HG03457 (cell line): Measurements from ENCODE around the gene INSM1.
"Not testable (repeated sequence)": the region's sequence is repeated elsewhere in the genome, so short reads cannot be mapped to it uniquely, and the experiment has no call there.

Experiments used
- ATAC-seq: cut with Tn5 transposase; IDR thresholded peaks from one replicate; pipeline ENCODE4 v1.9.1; 2021; ENCODE audit warnings: moderate number of reproducible peaks; ENCODE audit not compliant: unreplicated experiment

The INSM1 gene, protein sequence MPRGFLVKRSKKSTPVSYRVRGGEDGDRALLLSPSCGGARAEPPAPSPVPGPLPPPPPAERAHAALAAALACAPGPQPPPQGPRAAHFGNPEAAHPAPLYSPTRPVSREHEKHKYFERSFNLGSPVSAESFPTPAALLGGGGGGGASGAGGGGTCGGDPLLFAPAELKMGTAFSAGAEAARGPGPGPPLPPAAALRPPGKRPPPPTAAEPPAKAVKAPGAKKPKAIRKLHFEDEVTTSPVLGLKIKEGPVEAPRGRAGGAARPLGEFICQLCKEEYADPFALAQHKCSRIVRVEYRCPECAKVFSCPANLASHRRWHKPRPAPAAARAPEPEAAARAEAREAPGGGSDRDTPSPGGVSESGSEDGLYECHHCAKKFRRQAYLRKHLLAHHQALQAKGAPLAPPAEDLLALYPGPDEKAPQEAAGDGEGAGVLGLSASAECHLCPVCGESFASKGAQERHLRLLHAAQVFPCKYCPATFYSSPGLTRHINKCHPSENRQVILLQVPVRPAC

GRCh38 chr20:20367575-20368417, at the start of gene INSM1:
Gene INSM1 (plus strand): TSS chr20:20368104. CDS start chr20:20368268, 164 bp downstream.
- no peak for ATAC-seq

- ATAC-seq: no peak
Observed at GRCh38 chr20:20318365-20319161, 49.3 kb upstream of the INSM1 start.

- ATAC-seq: no peak
Observed at GRCh38 chr20:20321134-20321533, 46.8 kb upstream of the INSM1 start.

- ATAC-seq: no peak
Observed at GRCh38 chr20:20321917-20322316, 46.0 kb upstream of the INSM1 start.

GRCh38 chr20:20322912-20323311, 45.0 kb upstream of the INSM1 start:
- no peak for ATAC-seq

DNA sequence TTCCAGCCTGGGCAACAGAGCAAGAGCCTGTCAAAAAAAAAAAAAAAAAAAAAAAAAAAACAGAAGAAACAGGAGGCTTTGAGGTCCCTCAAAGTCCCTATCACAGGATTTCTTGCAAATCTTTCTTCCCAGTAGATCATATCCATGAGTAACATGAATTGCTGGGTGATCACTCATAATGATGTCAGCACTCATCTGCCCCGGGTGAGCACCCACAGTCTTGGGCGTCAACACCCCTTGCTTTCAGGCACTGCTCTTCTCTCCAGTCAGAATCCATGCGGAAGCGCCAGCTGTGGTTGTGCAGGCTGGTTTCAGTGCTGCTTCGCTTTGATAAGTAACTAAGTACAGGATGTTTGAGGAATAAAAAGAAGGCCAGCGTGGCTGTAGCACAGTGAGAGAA, 40.2 kb upstream of the INSM1 start:
- ATAC-seq: no peak

DNA sequence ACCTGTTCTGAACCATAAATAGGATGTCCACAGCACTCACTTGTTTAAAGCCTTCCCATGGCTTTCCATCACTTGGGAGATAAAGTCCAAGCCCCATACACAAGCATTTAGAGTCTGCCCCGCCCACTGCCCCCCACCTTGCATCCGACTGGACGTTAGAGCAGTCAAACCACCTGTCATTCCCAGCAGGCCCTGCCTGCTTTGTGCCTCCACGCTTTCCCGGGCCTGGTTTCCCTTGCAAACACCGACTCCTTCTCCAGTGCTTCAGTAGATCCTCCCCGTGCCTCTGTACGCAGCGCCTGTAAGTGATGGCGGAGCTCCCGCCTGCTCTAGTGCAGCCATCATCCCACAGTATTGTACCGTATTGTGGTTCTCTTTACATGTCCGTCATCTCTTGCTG, 38.3 kb upstream of the INSM1 start:
- ATAC-seq: no peak

DNA sequence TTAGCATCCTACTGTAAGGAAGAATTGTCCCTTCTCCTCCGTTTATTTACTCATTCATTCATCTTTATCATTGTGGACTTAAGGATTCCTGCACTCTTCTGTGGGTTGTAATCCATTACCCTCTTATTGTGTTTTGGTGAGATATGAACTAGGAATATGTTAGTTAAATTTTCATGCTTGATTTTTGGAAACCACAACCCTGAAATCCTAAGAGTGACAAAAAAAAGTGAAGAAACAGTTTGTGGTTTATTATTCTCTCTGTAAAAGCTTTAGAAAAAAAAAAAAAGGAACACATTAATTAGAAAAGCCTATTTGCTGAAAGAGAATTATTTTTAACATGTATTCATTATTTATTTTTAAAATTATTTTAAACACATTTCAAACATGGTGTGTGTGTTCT, 36.7 kb upstream of the INSM1 start:
- no peak for ATAC-seq

DNA sequence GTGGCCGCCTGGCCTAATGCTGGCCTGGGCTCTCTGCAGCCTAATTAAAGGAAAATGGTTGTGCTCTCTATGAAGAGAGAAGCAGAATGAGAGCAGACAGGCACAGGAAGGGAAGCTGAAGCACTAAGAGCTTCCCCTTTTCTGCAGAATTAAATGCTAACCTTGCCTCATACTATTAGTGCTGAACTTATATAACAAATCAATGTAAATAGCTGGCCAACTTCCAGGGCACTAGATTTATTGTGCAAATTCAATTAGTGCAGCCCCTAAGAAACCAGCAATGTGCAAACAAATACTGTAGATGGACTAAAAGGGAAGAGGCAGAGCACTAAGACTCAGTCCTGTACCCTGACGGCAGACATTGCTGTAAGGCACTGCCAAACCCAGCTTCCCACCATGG, 36.1 kb upstream of the INSM1 start:
- ATAC-seq: no peak

GRCh38 chr20:20333866-20334265, 34.0 kb upstream of the INSM1 start:
- no peak for ATAC-seq

DNA sequence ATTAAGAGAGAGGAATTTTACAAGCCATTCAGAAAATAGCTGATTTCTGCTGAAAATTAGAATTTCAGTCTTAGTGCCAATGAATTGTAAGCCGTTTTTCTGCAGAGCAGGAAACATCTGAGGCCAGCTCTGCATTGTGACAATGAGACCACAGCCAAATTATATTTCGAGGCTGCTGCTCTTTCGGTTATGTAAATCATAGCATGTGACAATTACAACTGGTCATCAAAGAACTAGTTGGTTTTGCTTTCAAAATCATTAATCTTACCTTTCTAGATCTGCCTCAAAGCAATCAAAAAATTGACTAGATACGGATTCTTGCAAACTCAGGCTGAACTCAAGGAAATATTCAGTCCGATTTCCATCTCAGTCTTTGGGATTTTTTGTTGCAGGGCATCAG, 33.4 kb upstream of the INSM1 start:
- peak; percentile 94 for ATAC-seq

- ATAC-seq: no peak
Observed at GRCh38 chr20:20338133-20338730, 29.7 kb upstream of the INSM1 start.

DNA sequence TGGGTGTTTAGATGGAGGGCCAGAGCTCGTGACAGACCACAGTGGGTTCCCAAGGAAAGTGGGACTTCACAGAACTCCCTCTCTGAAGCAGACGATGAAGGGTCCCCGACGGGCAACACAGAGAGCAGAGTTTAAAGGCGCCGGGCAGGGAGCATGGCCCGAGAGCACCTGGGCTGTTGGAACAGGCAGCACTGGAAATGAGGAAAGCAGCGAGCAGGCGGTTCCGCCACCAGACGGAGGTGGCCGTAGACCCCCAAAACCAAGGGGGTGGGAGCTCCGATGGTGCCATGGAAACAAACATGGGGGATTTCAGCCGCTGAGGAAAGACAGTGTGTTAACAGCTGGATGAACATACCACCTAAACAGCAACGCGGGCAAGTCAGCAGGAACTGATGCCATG, 27.5 kb upstream of the INSM1 start:
- ATAC-seq: no peak

GRCh38 chr20:20341371-20341770, 26.5 kb upstream of the INSM1 start:
- ATAC-seq: no peak

GRCh38 chr20:20342066-20342465, 25.8 kb upstream of the INSM1 start:
- no peak for ATAC-seq

DNA sequence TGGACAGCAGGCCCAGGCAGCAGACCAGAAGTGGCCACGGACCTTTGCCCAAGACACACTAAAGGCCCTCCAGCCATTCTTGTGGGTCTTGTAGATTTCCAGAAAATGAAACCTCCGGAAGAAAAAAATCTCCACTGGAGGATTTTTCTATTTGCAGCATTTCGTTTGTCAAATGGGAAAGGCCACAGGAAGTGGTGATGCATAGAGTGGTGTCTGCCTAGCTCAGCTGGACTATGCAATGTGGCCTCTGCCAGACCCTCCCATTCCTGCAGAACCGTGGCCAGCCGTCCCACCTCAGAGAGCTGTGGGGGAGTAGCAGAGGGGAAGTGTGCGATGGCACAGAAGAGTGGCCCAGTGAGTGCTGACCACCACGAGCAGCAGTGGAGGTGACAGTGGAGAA, 24.0 kb upstream of the INSM1 start:
- ATAC-seq: no peak

GRCh38 chr20:20344476-20344875, 23.4 kb upstream of the INSM1 start:
- ATAC-seq: no peak

GRCh38 chr20:20353576-20353975, 14.3 kb upstream of the INSM1 start:
- ATAC-seq: no peak

DNA sequence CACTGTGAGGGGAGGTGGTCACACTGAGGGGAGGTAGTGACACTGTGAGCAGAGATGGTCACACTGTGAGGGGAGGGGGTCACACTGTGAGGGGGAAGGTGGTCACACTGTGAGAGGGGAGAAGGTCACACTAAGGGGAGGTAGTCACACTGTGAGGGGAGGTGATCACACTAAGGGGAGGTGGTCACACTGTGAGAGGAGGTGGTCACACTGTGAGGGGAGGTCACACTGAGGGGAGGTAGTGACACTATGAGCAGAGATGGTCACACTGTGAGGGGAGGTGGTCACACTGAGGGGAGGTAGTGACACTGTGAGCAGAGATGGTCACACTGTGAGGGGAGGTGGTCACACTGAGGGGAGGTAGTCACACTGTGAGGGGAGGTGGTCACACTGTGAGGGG, 12.4 kb upstream of the INSM1 start:
- ATAC-seq: not testable (repeated sequence)

GRCh38 chr20:20358801-20359200, 9.1 kb upstream of the INSM1 start:
- ATAC-seq: no peak

DNA sequence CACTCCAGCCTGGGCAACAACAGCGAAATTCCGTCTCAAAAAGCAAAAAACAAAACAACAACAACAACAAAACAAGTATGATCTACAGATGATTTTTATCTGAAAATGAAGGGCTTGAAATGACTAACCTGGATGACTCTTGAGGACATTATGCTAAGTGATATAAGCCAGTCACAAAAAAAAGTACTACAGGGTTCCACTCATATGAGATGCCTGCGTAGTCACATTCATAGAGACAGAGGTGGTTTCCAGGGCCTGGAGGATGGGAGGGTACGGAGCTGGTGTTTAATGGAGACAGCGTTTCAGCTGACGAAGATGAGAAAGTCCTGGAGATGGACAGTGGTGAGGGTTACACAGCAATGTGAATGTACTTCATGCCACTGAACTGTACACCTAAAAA, 8.3 kb upstream of the INSM1 start:
- no peak for ATAC-seq
